ENCODE measurements around the gene MC1R. TPM values are rescaled to one million over a fixed set of nuclear protein-coding genes. Genes with fewer than 3 reads are reported as not detected.

The MC1R gene
- total RNA-seq, 1 donor from 2014 or later = 13.2 TPM

- Histone ChIP-seq H3K9me3 (no peaks in the 10 kb centered on the region), H3K4me3 (no peak overlapping the region), H3K4me1 (no peaks in the 10 kb centered on the region), H3K27me3 (no peaks in the 10 kb centered on the region), H3K36me3 (peaks cover 71 to 76% of the 10 kb centered on the region in 2 donors), H3K27ac (no peak overlapping the region)
- intact Hi-C loops (cut with DNase I) = no loop called here
- DNase-seq (ENCODE audit: low spot score in 2 of 2) = no peak
- no peak for TF ChIP-seq CTCF (IDR thresholded peaks at IDR 0.05)
These were observed 13.0 kb upstream of the MC1R start for GRCh38 chr16:89905511-89906139.

- H3K27me3 ChIP-seq = no peaks in the 10 kb centered on the region
- intact Hi-C loops (cut with DNase I) = no loop called here
- no peak for DNase-seq (ENCODE audit: low spot score in 2 of 2)
- H3K36me3 ChIP-seq = peaks cover 72 to 77% of the 10 kb centered on the region in 2 donors
- H3K4me1 ChIP-seq = no peaks in the 10 kb centered on the region
- H3K4me3 ChIP-seq = no peak overlapping the region
- H3K27ac ChIP-seq = no peak overlapping the region
- no peaks in the 10 kb centered on the region for H3K9me3 ChIP-seq
- no peak for TF ChIP-seq CTCF (IDR thresholded peaks at IDR 0.05)
These were observed 12.3 kb upstream of the MC1R start for GRCh38 chr16:89906140-89907025.

- Histone ChIP-seq H3K27ac (no peak overlapping the region), H3K4me3 (no peak overlapping the region), H3K9me3 (no peaks in the 10 kb centered on the region), H3K27me3 (no peaks in the 10 kb centered on the region), H3K4me1 (no peaks in the 10 kb centered on the region), H3K36me3 (peaks cover 73 to 83% of the 10 kb centered on the region in 2 donors)
- DNase-seq (ENCODE audit: low spot score in 2 of 2) = no peak
- intact Hi-C loops (cut with DNase I) = no loop called here
- no peak for TF ChIP-seq CTCF (IDR thresholded peaks at IDR 0.05)
These were observed 11.4 kb upstream of the MC1R start for GRCh38 chr16:89907055-89907814.

- no peaks in the 10 kb centered on the region for H3K27me3 ChIP-seq
- H3K36me3 ChIP-seq = peaks cover 70 to 85% of the 10 kb centered on the region in 2 donors
- H3K9me3 ChIP-seq = no peaks in the 10 kb centered on the region
- no peak for TF ChIP-seq CTCF (IDR thresholded peaks at IDR 0.05)
- DNase-seq (ENCODE audit: low spot score in 2 of 2) = no peak
- no peak overlapping the region for H3K4me3 ChIP-seq
- intact Hi-C loops (cut with DNase I) = no loop called here
- H3K4me1 ChIP-seq = no peaks in the 10 kb centered on the region
- H3K27ac ChIP-seq = no peak overlapping the region
These were observed 10.4 kb upstream of the MC1R start for GRCh38 chr16:89908236-89908635.

GRCh38 chr16:89909777-89910716, 8.6 kb upstream of the MC1R start:
- intact Hi-C loops (cut with DNase I) = no loop called here
- DNase-seq (ENCODE audit: low spot score in 2 of 2) = peak in 1 of 2 donors; percentile 79
- Histone ChIP-seq H3K9me3 (no peaks in the 10 kb centered on the region), H3K27ac (no peak overlapping the region), H3K4me3 (no peak overlapping the region), H3K36me3 (peaks cover 55 to 69% of the 10 kb centered on the region in 2 donors), H3K4me1 (no peaks in the 10 kb centered on the region), H3K27me3 (no peaks in the 10 kb centered on the region)
- TF ChIP-seq CTCF (IDR thresholded peaks at IDR 0.05) = peak; percentile 65 to 82 (median 81)
